Natural killer cell (primary cell): ENCODE data around the gene RAB4B. TPM values are rescaled to one million over a fixed set of nuclear protein-coding genes. Genes with fewer than 3 reads are reported as not detected.

Experiments
- ATAC-seq, 3 donors: fragments of 150-1000 bp in 2 of 3; fragments of 200-7000 bp in 1 of 3; cut with Tn5 transposase; 1 replicate in 1 of 3; 2 replicates in 2 of 3; pipeline ENCODE4 v1.10.0; 2021; ENCODE audit warnings: mild to moderate bottlenecking in 2 of 3, moderate library complexity in 2 of 3
- DNase-seq, 2 donors: peaks; one replicate each; pipeline versions ENCODE4 v3.0.0 to v3.0.0-alpha.2; 2013 to 2021; ENCODE audit warnings: mixed read lengths in 1 of 2
- H3K27ac ChIP-seq: one replicate; pipeline ENCODE4 v1.5.1; 2013; ENCODE audit warnings: mild to moderate bottlenecking, low read length
- H3K27me3 ChIP-seq: one replicate; pipeline ENCODE4 v1.6.1; 2013; ENCODE audit warnings: low read length; ENCODE audit not compliant: control insufficient read depth, insufficient read depth
- H3K36me3 ChIP-seq: one replicate; pipeline ENCODE4 v1.6.1; 2013; ENCODE audit warnings: low read length; ENCODE audit not compliant: control insufficient read depth, insufficient read depth
- H3K4me1 ChIP-seq: one replicate; pipeline ENCODE4 v1.6.1; 2013; ENCODE audit warnings: low read length; ENCODE audit not compliant: control insufficient read depth, insufficient read depth
- H3K4me3 ChIP-seq: one replicate; pipeline ENCODE4 v1.5.1; 2013; ENCODE audit warnings: low read length
- H3K9me3 ChIP-seq: one replicate; pipeline ENCODE4 v1.6.1; 2013; ENCODE audit warnings: low read length; ENCODE audit not compliant: control insufficient read depth, insufficient read depth
- H3K27ac Mint-ChIP-seq, 2 donors: one replicate each; pipeline ENCODE4 v1.8.0; 2022; ENCODE audit warnings: mild to moderate bottlenecking in 2 of 2, mixed read lengths in 2 of 2, moderate library complexity in 1 of 2
- H3K27me3 Mint-ChIP-seq, 2 donors: one replicate each; pipeline ENCODE4 v1.8.0; 2022; ENCODE audit warnings: low read depth in 2 of 2, mixed read lengths in 2 of 2
- H3K36me3 Mint-ChIP-seq: one replicate; pipeline ENCODE4 v1.8.0; 2022; ENCODE audit warnings: mixed read lengths
- H3K4me1 Mint-ChIP-seq, 2 donors: one replicate each; pipeline ENCODE4 v1.8.0; 2022; ENCODE audit warnings: mixed read lengths in 2 of 2
- H3K4me3 Mint-ChIP-seq: one replicate; pipeline ENCODE4 v1.8.0; 2022; ENCODE audit warnings: mild to moderate bottlenecking, moderate library complexity, mixed read lengths
- H3K9me3 Mint-ChIP-seq, 2 donors: one replicate each; pipeline ENCODE4 v1.8.0; 2022; ENCODE audit warnings: mixed read lengths in 2 of 2
- CTCF ChIP-seq: fragments of 200-600 bp; IDR thresholded peaks from one replicate; pipeline ENCODE4 v1.8.0; 2022; ENCODE audit warnings: antibody characterized with exemption
- WGBS: methylation state at CpG from one replicate; pipeline ENCODE4 v1.1.7; 2013; ENCODE audit warnings: missing lambda C conversion rate; ENCODE audit not compliant: insufficient coverage; 5-methylcytosine and 5-hydroxymethylcytosine counted together
- intact Hi-C: fragments of 100-400 bp; cut with micrococcal nuclease; formaldehyde crosslinking; loops from one replicate; pipeline ENCODE4 v1.14.2; 2022
- total RNA-seq, 4 donors: library from RNA; stranded (reverse); fragments of 120-200 nt in 1 of 4; gene quantifications; one replicate each; pipeline versions ENCODE4 v1.2.3 to v1.2.4, GENCODE V29; 2013 to 2022

Gene RAB4B
- total RNA-seq, 3 donors from 2014 or later (not counting 1 experiment from before 2014, with no cell fraction given) = 97.8 to 99.8 (median 98.6) TPM

- no peaks in the 10 kb centered on the region for H3K27me3 Mint-ChIP-seq
- ATAC-seq = no peak
- peaks cover 83 to 88% of the 10 kb centered on the region in 2 donors for H3K4me1 Mint-ChIP-seq
These were observed 27.3 kb downstream of the RAB4B start for GRCh38 chr19:40805258-40805868.

GRCh38 chr19:40806423-40807146 lies 28.5 kb downstream of the RAB4B start:
- peak; percentile 66 for TF ChIP-seq CTCF
- H3K9me3 ChIP-seq = no peaks in the 10 kb centered on the region
- Mint-ChIP-seq H3K36me3 (no peaks in the 10 kb centered on the region), H3K4me3 (peak overlapping the region; percentile 79), H3K4me1 (peaks cover 81 to 88% of the 10 kb centered on the region in 2 donors), H3K27ac (peak overlapping the region; percentile 96 to 100), H3K9me3 (no peaks in the 10 kb centered on the region), H3K27me3 (no peaks in the 10 kb centered on the region)
- DNase-seq = peak; percentile 64 to 92
- H3K4me3 ChIP-seq = no peak overlapping the region
- peaks cover 35% of the 10 kb centered on the region for H3K36me3 ChIP-seq
- no peaks in the 10 kb centered on the region for H3K27me3 ChIP-seq
- H3K27ac ChIP-seq = peak overlapping the region; percentile 82
- peak; percentile 59 to 62 (median 62) for ATAC-seq
- 51% methylated on average over 25 of the region's 26 CpGs for WGBS
- peaks cover 92% of the 10 kb centered on the region for H3K4me1 ChIP-seq
- intact Hi-C loops = no loop called here

More at GRCh38 chr19:40805258-40805868, 27.3 kb downstream of the RAB4B start:
- peak overlapping the region; percentile 96 to 100 for H3K27ac Mint-ChIP-seq
- Histone ChIP-seq H3K4me3 (no peak overlapping the region), H3K27me3 (no peaks in the 10 kb centered on the region), H3K4me1 (peaks cover 93% of the 10 kb centered on the region), H3K27ac (peak overlapping the region; percentile 82), H3K36me3 (peaks cover 44% of the 10 kb centered on the region), H3K9me3 (no peaks in the 10 kb centered on the region)
- 75% methylated on average over 2 of the region's 2 CpGs for WGBS
- TF ChIP-seq CTCF = no peak
- peak in 1 of 2 donors; percentile 68 for DNase-seq
- H3K36me3 Mint-ChIP-seq = no peaks in the 10 kb centered on the region
- intact Hi-C loops = no loop called here
- H3K9me3 Mint-ChIP-seq = no peaks in the 10 kb centered on the region
- H3K4me3 Mint-ChIP-seq = peak overlapping the region; percentile 49

GRCh38 chr19:40807147-40808020 lies 29.3 kb downstream of the RAB4B start:
- no peaks in the 10 kb centered on the region for H3K27me3 ChIP-seq
- Mint-ChIP-seq H3K27me3 (no peaks in the 10 kb centered on the region), H3K27ac (peak overlapping the region; percentile 96 to 100), H3K36me3 (no peaks in the 10 kb centered on the region), H3K9me3 (no peaks in the 10 kb centered on the region), H3K4me3 (peak overlapping the region; percentile 79), H3K4me1 (peaks cover 80 to 88% of the 10 kb centered on the region in 2 donors)
- H3K4me3 ChIP-seq = no peak overlapping the region
- intact Hi-C loops = no loop called here
- no peaks in the 10 kb centered on the region for H3K9me3 ChIP-seq
- peak overlapping the region; percentile 82 for H3K27ac ChIP-seq
- TF ChIP-seq CTCF = peak; percentile 43
- DNase-seq = peak in 1 of 2 donors; percentile 46
- ATAC-seq = no peak
- H3K36me3 ChIP-seq = peaks cover 35% of the 10 kb centered on the region
- H3K4me1 ChIP-seq = peaks cover 92% of the 10 kb centered on the region
- 85% methylated on average over 18 of the region's 18 CpGs for WGBS
